NCI-H748 (cell line): ENCODE data around the gene MOB3B.

ENCODE experiments used
- DNase-seq: peaks from one replicate; lab custom pipeline; 2025; ENCODE audit not compliant: unreplicated experiment; lab: John Stamatoyannopoulos, UW

The MOB3B gene

GRCh38 chr9:27529316-27530278, at the start of gene MOB3B:
Gene MOB3B, minus strand, starts transcription at chr9:27529814. Its CDS starts 74,264 bp downstream, at chr9:27455550.
- DNase-seq = peak; percentile 87

GRCh38 chr9:27573634-27574590, 44.3 kb upstream of the MOB3B start:
- peak; percentile 100 for DNase-seq

- peak; percentile 90 for DNase-seq
Measured at GRCh38 chr9:27572918-27573633, 43.5 kb upstream of the MOB3B start, which contains the start of gene C9orf72. Gene C9orf72, minus strand, starts transcription at chr9:27573481. Its CDS starts 6,361 bp downstream, at chr9:27567120.

GRCh38 chr9:27572566-27572917, 42.9 kb upstream of the MOB3B start:
- DNase-seq = peak; percentile 83

- peak; percentile 50 for DNase-seq
Measured at GRCh38 chr9:27572061-27572460, 42.4 kb upstream of the MOB3B start.

- DNase-seq = no peak
Measured at GRCh38 chr9:27571011-27571410, 41.4 kb upstream of the MOB3B start.

- DNase-seq = peak; percentile 8
Measured at GRCh38 chr9:27569406-27569805, 39.8 kb upstream of the MOB3B start.

- DNase-seq = no peak
Measured at GRCh38 chr9:27566118-27566517, 36.5 kb upstream of the MOB3B start.

GRCh38 chr9:27565696-27566095, 36.1 kb upstream of the MOB3B start:
- DNase-seq = no peak

- no peak for DNase-seq
Measured at GRCh38 chr9:27564670-27565069, 35.1 kb upstream of the MOB3B start.

- no peak for DNase-seq
Measured at GRCh38 chr9:27563738-27564430, 34.3 kb upstream of the MOB3B start.

- DNase-seq = no peak
Measured at GRCh38 chr9:27561685-27562084, 32.1 kb upstream of the MOB3B start.

- DNase-seq = no peak
Measured at GRCh38 chr9:27560457-27560856, 30.8 kb upstream of the MOB3B start.

- DNase-seq = no peak
Measured at GRCh38 chr9:27558307-27558706, 28.7 kb upstream of the MOB3B start.

GRCh38 chr9:27556470-27556869, 26.9 kb upstream of the MOB3B start:
- no peak for DNase-seq

- DNase-seq = no peak
Measured at GRCh38 chr9:27554712-27555111, 25.1 kb upstream of the MOB3B start.

GRCh38 chr9:27549196-27549755, 19.7 kb upstream of the MOB3B start:
- no peak for DNase-seq

- DNase-seq = peak; percentile 42
Measured at GRCh38 chr9:27548055-27548741, 18.6 kb upstream of the MOB3B start.

- DNase-seq = no peak
Measured at GRCh38 chr9:27545471-27545870, 15.9 kb upstream of the MOB3B start.
